AG10803 (cell line): ENCODE results near the gene ZMIZ1.

Experiments
- DNase-seq: peaks from one replicate; pipeline ENCODE4 v3.0.0; 2010; ENCODE audit warnings: low read depth
- H3K4me3 ChIP-seq: 2 replicates; pipeline ENCODE4 v1.5.1; 2011; ENCODE audit warnings: mild to moderate bottlenecking, low read length, control low read depth
- CTCF ChIP-seq: conservative IDR thresholded peaks from 2 replicates; pipeline ENCODE4 v1.5.1; 2011; ENCODE audit warnings: mild to moderate bottlenecking, low read length, control low read depth, inconsistent platforms

The ZMIZ1 gene

DNA sequence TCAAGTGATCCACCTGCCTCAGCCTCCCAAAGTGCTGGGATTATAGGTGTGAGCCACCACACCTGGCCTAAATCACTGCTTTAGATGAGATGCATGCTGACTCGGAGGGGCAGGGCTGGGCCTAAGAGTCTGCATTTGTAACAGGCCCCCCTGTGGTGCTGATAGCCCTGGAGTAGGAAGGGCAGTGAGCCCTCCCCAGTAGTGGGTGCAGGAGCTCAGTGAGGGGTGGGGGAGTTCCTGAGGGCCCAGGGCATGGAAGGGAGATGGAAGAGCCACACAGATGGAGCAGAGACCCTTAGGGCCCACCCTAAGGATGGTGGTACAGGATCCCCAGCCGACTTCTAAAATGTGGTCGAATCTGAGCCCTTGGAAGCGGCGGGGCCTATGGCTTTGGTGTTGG is 146.8 kb downstream of the ZMIZ1 start:
- no peak for TF ChIP-seq CTCF
- no peak overlapping the region for H3K4me3 ChIP-seq
- DNase-seq, result no peak

DNA sequence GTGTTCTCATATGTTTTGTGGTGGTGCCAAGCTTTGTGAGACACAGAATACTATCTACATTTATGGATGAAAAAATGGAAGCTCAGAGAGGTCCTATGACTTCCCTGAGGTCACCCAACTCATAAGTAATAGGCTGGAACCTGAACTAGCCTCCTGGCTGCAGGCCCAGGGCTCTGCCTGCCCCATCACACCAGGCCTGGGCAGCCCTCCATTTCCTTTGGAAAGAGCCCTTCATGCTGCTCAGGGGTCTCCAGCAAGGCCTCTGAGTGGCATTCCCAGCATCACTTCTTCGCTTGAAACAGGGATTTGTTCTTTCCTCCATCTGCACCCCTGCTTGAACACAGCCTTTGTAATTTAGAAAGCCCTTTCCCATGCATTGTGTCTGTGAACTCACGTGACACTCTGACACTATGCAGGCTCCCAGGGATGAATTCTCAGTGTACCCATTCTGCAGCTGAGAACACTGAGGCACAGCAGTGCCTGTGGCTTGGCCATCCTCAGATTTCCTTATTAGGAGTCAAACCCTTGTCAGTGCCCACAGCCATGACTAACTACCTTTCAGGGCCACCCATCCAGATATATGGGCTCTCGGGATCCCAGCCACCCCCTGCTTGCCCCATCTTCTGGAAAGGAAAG is 150.7 kb downstream of the ZMIZ1 start:
- no peak overlapping the region for H3K4me3 ChIP-seq
- DNase-seq, result no peak
- TF ChIP-seq CTCF, result no peak

DNA sequence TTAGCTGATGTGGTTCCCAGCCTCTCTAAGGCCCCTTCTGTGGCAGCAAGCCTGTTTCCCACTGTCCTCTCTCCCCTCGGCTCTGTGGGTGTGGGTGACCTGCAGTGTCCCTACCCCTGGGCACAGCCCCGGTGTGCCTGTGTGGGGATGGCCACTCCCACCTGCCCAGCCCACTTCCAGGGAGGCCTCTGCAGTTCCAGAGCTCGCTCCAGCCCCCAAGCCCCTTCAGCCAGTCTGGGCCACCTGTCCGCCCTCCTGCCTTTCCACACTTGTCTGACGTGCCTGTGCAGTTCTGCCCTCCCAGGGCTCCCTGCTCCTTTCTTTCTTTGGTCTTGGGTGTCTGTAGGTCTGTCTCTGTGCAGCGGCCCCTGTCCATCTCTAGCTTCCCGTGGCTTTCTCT is 151.5 kb downstream of the ZMIZ1 start:
- no peak for TF ChIP-seq CTCF
- no peak for DNase-seq
- no peak overlapping the region for H3K4me3 ChIP-seq

DNA sequence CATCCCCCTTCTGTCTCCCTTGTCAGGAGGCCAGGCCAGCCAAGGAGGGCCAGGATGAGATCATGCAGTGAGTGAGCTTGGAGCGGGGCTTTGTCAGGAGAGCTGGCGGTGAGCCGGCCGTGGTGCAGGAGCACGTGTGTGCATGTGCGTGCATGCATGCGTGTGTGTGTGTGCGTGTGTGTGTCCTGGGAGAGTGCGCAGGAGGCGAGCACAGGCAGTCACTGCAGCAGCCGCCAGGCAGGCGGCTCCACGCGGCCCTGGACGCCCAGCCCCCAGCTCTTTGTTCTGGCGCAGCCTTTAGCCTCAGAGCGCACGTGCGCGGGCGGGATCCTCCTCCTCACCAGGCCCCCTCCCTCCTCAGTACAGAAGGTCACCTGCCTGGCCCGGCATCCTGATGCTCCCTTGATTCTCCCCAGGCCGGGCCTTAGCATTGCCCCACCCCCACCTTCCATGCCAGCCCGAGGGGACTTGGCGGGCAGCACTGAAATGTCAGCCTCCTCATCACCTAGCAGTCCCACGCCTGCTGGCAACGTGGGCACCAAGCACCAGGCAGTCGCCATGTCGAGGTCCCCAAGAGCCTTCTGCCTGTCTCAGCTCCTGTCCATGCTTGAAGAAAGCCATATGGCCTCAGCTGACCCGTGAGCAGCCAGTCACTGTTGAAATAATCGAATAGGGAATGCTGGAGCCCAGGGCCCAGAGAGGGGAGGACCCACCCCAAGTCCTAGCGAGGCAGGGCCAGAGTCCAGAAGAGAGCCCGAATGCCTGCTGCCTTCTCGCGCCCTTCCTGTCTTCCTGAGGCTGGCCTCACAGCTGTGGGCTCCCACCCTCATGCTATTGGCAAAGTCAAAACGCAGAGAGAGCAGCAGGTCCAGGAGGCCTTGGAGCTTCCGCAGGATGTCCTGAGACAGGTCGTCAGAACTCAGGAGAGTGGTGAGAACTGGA is 152.6 kb downstream of the ZMIZ1 start:
- DNase-seq, result peak; percentile 78
- no peak for TF ChIP-seq CTCF
- H3K4me3 ChIP-seq, result no peak overlapping the region

- no peak overlapping the region for H3K4me3 ChIP-seq
- DNase-seq, result no peak
- no peak for TF ChIP-seq CTCF
Observed at GRCh38 chr10:79222186-79222585, 153.4 kb downstream of the ZMIZ1 start.

GRCh38 chr10:79223091-79224048 is 154.6 kb downstream of the ZMIZ1 start:
- no peak for TF ChIP-seq CTCF
- DNase-seq, result no peak
- H3K4me3 ChIP-seq, result no peak overlapping the region
